ENCODE results near the gene PAPLN. TPM values are rescaled to one million over a fixed set of nuclear protein-coding genes. Genes with fewer than 3 reads are reported as not detected.

The PAPLN gene
- total and polyA plus RNA-seq, 2 donors from 2014 or later, result 19.1 to 132 TPM

- peaks cover 0 to 3% (median 0%) of the 10 kb centered on the region in 3 donors for H3K36me3 ChIP-seq (ENCODE audit: control insufficient read depth in 2 of 3, insufficient read depth in 3 of 3, low read length in 3 of 3)
- intact Hi-C loops (cut with DNase I), result no loop called here
These were observed 13.6 kb downstream of the PAPLN start for GRCh38 chr14:73250781-73251500.

DNA sequence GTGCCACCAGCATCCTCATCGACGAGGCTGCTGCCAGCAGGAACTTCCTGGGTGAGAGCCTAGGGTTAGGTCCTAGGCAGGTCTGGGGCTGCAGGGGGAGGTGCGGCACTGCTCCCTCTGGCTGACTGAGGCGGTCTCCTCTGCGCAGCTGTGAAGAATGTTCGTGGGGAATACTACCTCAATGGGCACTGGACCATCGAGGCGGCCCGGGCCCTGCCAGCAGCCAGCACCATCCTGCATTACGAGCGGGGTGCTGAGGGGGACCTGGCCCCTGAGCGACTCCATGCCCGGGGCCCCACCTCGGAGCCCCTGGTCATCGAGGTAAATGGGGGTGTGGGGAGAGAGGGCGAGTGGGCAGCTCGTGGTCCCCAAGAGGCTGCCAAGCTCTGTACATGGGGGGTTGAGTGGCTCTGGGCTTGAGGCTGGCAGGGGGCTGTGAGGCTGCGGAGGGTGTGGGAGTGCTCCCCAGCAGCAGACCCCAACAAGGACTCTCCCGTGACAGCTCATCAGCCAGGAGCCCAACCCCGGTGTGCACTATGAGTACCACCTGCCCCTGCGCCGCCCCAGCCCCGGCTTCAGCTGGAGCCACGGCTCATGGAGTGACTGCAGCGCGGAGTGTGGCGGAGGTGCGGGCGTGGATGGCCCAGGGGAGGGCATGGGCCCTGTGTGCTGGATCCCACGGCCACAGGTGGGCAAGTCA is 14.4 kb downstream of the PAPLN start:
- H3K4me3 ChIP-seq (ENCODE audit: low read length in 3 of 3), result no peak overlapping the region
- H3K27ac ChIP-seq (ENCODE audit: low read depth in 2 of 2, low read length in 2 of 2), result peak overlapping the region in 1 of 2 donors; percentile 22
- H3K9me3 ChIP-seq (ENCODE audit: control insufficient read depth in 2 of 3, insufficient read depth in 1 of 3, low read length in 3 of 3), result no peaks in the 10 kb centered on the region
- H3K9ac ChIP-seq (ENCODE audit: low read length in 3 of 3), result no peak overlapping the region
- intact Hi-C loops (cut with DNase I), result no loop called here
- peaks cover 0 to 4% (median 3%) of the 10 kb centered on the region in 3 donors for H3K4me1 ChIP-seq (ENCODE audit: control insufficient read depth in 2 of 3, insufficient read depth in 2 of 3, low read depth in 1 of 3, low read length in 3 of 3)
- no peak for TF ChIP-seq CTCF (IDR thresholded peaks at IDR 0.05; ENCODE audit: borderline replicate concordance, extremely low read depth, insufficient read depth)
- peaks cover 0 to 3% (median 0%) of the 10 kb centered on the region in 3 donors for H3K36me3 ChIP-seq (ENCODE audit: control insufficient read depth in 2 of 3, insufficient read depth in 3 of 3, low read length in 3 of 3)
- H3K27me3 ChIP-seq (ENCODE audit: control insufficient read depth, insufficient read depth, low read length), result no peaks in the 10 kb centered on the region
- FAIRE-seq (no peak), DNase-seq (peak in 1 of 5 donors; percentile 59)

More at GRCh38 chr14:73250781-73251500, 13.6 kb downstream of the PAPLN start:
- Histone ChIP-seq H3K4me3 (ENCODE audit: low read length in 3 of 3) (no peak overlapping the region), H3K27me3 (ENCODE audit: control insufficient read depth, insufficient read depth, low read length) (no peaks in the 10 kb centered on the region), H3K9me3 (ENCODE audit: control insufficient read depth in 2 of 3, insufficient read depth in 1 of 3, low read length in 3 of 3) (no peaks in the 10 kb centered on the region), H3K9ac (ENCODE audit: low read length in 3 of 3) (no peak overlapping the region), H3K4me1 (ENCODE audit: control insufficient read depth in 2 of 3, insufficient read depth in 2 of 3, low read depth in 1 of 3, low read length in 3 of 3) (peaks cover 0 to 4% (median 3%) of the 10 kb centered on the region in 3 donors), H3K27ac (ENCODE audit: low read depth in 2 of 2, low read length in 2 of 2) (no peak overlapping the region)
- no peak for TF ChIP-seq CTCF (IDR thresholded peaks at IDR 0.05; ENCODE audit: borderline replicate concordance, extremely low read depth, insufficient read depth)
- DNase-seq (peak in 1 of 5 donors; percentile 71), FAIRE-seq (no peak)

- H3K9ac ChIP-seq (ENCODE audit: low read length in 3 of 3), result no peak overlapping the region
- H3K9me3 ChIP-seq (ENCODE audit: control insufficient read depth in 2 of 3, insufficient read depth in 1 of 3, low read length in 3 of 3), result no peaks in the 10 kb centered on the region
- intact Hi-C loops (cut with DNase I), result no loop called here
- no peak overlapping the region for H3K4me3 ChIP-seq (ENCODE audit: low read length in 3 of 3)
- no peaks in the 10 kb centered on the region for H3K27me3 ChIP-seq (ENCODE audit: control insufficient read depth, insufficient read depth, low read length)
- FAIRE-seq (no peak), DNase-seq (peak in 1 of 5 donors; percentile 55)
- peak overlapping the region; percentile 20 to 32 for H3K27ac ChIP-seq (ENCODE audit: low read depth in 2 of 2, low read length in 2 of 2)
- TF ChIP-seq CTCF (IDR thresholded peaks at IDR 0.05; ENCODE audit: borderline replicate concordance, extremely low read depth, insufficient read depth), result no peak
- H3K36me3 ChIP-seq (ENCODE audit: control insufficient read depth in 2 of 3, insufficient read depth in 3 of 3, low read length in 3 of 3), result peaks cover 0 to 3% (median 0%) of the 10 kb centered on the region in 3 donors
- peaks cover 0 to 4% (median 3%) of the 10 kb centered on the region in 3 donors for H3K4me1 ChIP-seq (ENCODE audit: control insufficient read depth in 2 of 3, insufficient read depth in 2 of 3, low read depth in 1 of 3, low read length in 3 of 3)
These were observed 15.4 kb downstream of the PAPLN start for GRCh38 chr14:73252491-73253322.

Measured in kidney (tissue), 14 donors.